HG03432 (cell line): ENCODE measurements around the gene ZFHX3.

ENCODE experiments used
- ATAC-seq: cut with Tn5 transposase; IDR thresholded peaks from one replicate; pipeline ENCODE4 v1.9.1; 2021; ENCODE audit warnings: mild to moderate bottlenecking, moderate library complexity; ENCODE audit not compliant: unreplicated experiment

ZFHX3 gene

GRCh38 chr16:72785171-72785570 is 262.8 kb downstream of the ZFHX3 start:
- ATAC-seq: no peak

- no peak for ATAC-seq
Measured at GRCh38 chr16:72783716-72784318, 264.1 kb downstream of the ZFHX3 start.

- ATAC-seq: no peak
Measured at GRCh38 chr16:72769876-72770275, 278.1 kb downstream of the ZFHX3 start.

- ATAC-seq: no peak
Measured at GRCh38 chr16:72768591-72768990, 279.3 kb downstream of the ZFHX3 start.

GRCh38 chr16:72766506-72766905 is 281.4 kb downstream of the ZFHX3 start:
- ATAC-seq: no peak

GRCh38 chr16:72764015-72764654 is 283.8 kb downstream of the ZFHX3 start:
- ATAC-seq: no peak

GRCh38 chr16:72760581-72760980 is 287.3 kb downstream of the ZFHX3 start:
- no peak for ATAC-seq

- no peak for ATAC-seq
Measured at GRCh38 chr16:72753881-72754280, 294.0 kb downstream of the ZFHX3 start.

GRCh38 chr16:72752004-72752695 is 295.8 kb downstream of the ZFHX3 start:
- ATAC-seq: no peak

- no peak for ATAC-seq
Measured at GRCh38 chr16:72751076-72751475, 296.9 kb downstream of the ZFHX3 start.

GRCh38 chr16:72749091-72749490 is 298.8 kb downstream of the ZFHX3 start:
- ATAC-seq: no peak

GRCh38 chr16:72744076-72744793 is 303.7 kb downstream of the ZFHX3 start:
- no peak for ATAC-seq

GRCh38 chr16:72743011-72743761 is 304.7 kb downstream of the ZFHX3 start:
- ATAC-seq: peak; percentile 83

- ATAC-seq: no peak
Measured at GRCh38 chr16:72740347-72740746, 307.6 kb downstream of the ZFHX3 start.

GRCh38 chr16:72739577-72739976 is 308.4 kb downstream of the ZFHX3 start:
- ATAC-seq: no peak

- no peak for ATAC-seq
Measured at GRCh38 chr16:72736074-72736473, 311.9 kb downstream of the ZFHX3 start.
